Lower leg skin (tissue), 3 donors: ENCODE data around the gene TLR2.

ENCODE experiments used
- CTCF ChIP-seq, 3 donors: fragments of 450-650 bp; IDR thresholded peaks; one replicate each; pipeline ENCODE4 v1.5.1; 2016; ENCODE audit warnings: antibody characterized with exemption in 3 of 3, mild to moderate bottlenecking in 3 of 3, moderate library complexity in 2 of 3
- POLR2A ChIP-seq, 2 donors: fragments of 450-650 bp; IDR thresholded peaks; one replicate each; pipeline ENCODE4 v1.6.1; 2016 to 2017; ENCODE audit warnings: antibody characterized with exemption in 2 of 2, mild to moderate bottlenecking in 1 of 2, moderate library complexity in 1 of 2

GRCh38 chr4:153661908-153662307, 22.2 kb upstream of the TLR2 start:
- TF ChIP-seq CTCF (IDR thresholded peaks at IDR 0.05), result no peak
- no peak for TF ChIP-seq POLR2A (IDR thresholded peaks at IDR 0.05)
